ENCODE measurements around the gene DYNC1I1.

DNA sequence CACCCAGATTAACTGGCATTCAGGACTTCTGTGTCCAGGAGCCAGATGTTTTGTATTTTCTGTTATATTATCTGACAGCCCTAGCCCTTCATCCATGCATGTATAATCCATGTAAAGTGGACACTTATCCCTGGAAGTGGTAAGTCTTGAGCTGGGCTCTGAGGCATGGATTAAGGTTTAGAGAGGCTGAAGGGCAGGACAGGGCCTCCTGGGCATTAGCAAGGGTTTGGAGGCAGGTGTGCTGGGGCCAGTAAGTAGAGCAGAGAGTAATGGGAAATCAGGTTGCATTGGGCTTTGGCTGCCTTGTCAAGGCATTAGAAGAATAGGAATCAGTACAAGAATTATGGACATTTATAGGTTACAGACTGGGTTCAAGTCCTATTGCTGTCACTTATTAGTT is 138.0 kb downstream of the DYNC1I1 start:
- TF ChIP-seq POLR2A (IDR thresholded peaks at IDR 0.05; ENCODE audit: insufficient read depth in 1 of 2, low read depth in 2 of 2, low read length in 2 of 2) (no peak), CEBPG (CRISPR knock-in tag; IDR thresholded peaks at IDR 0.05) (no peak), ZNF274 (CRISPR knock-in tag; IDR thresholded peaks at IDR 0.05) (no peak)

Measured in HepG2 (cell line).